Raji (cell line): ENCODE results near the gene AMPH.

ENCODE experiments used
- POLR2A ChIP-seq: IDR thresholded peaks from 2 replicates; pipeline ENCODE4 v1.6.1; 2011; ENCODE audit warnings: low read depth, low read length, control low read depth; ENCODE audit not compliant: insufficient read depth

AMPH gene

GRCh38 chr7:38524786-38525185 is 106.4 kb downstream of the AMPH start:
- no peak for TF ChIP-seq POLR2A

- no peak for TF ChIP-seq POLR2A
These were observed 110.4 kb downstream of the AMPH start for GRCh38 chr7:38520741-38521140.

- no peak for TF ChIP-seq POLR2A
These were observed 112.6 kb downstream of the AMPH start for GRCh38 chr7:38518541-38518940.

GRCh38 chr7:38512704-38513103 is 118.5 kb downstream of the AMPH start:
- TF ChIP-seq POLR2A, result no peak

GRCh38 chr7:38512291-38512690 is 118.9 kb downstream of the AMPH start:
- no peak for TF ChIP-seq POLR2A

- TF ChIP-seq POLR2A, result no peak
These were observed 123.8 kb downstream of the AMPH start for GRCh38 chr7:38507384-38507783.

GRCh38 chr7:38506756-38507155 is 124.4 kb downstream of the AMPH start:
- TF ChIP-seq POLR2A, result no peak

- no peak for TF ChIP-seq POLR2A
These were observed 125.2 kb downstream of the AMPH start for GRCh38 chr7:38506004-38506403.

GRCh38 chr7:38504684-38505083 is 126.5 kb downstream of the AMPH start:
- no peak for TF ChIP-seq POLR2A

GRCh38 chr7:38502848-38503247 is 128.3 kb downstream of the AMPH start:
- no peak for TF ChIP-seq POLR2A

- no peak for TF ChIP-seq POLR2A
These were observed 128.9 kb downstream of the AMPH start for GRCh38 chr7:38502289-38502688.

GRCh38 chr7:38492010-38492409 is 139.2 kb downstream of the AMPH start:
- TF ChIP-seq POLR2A, result no peak

- TF ChIP-seq POLR2A, result no peak
These were observed 148.7 kb downstream of the AMPH start for GRCh38 chr7:38482521-38482920.

- TF ChIP-seq POLR2A, result no peak
These were observed 149.8 kb downstream of the AMPH start for GRCh38 chr7:38481401-38481800.

GRCh38 chr7:38478404-38478803 is 152.8 kb downstream of the AMPH start:
- TF ChIP-seq POLR2A, result no peak

- TF ChIP-seq POLR2A, result no peak
These were observed 153.8 kb downstream of the AMPH start for GRCh38 chr7:38477333-38477732.

- TF ChIP-seq POLR2A, result no peak
These were observed 154.4 kb downstream of the AMPH start for GRCh38 chr7:38476764-38477163.

- TF ChIP-seq POLR2A, result no peak
These were observed 165.2 kb downstream of the AMPH start for GRCh38 chr7:38465956-38466355.
